ENCODE results near the gene DIP2B.

- TF ChIP-seq ATF1 (CRISPR knock-in tag; IDR thresholded peaks at IDR 0.05), result no peak
- TF ChIP-seq MXD4 (CRISPR knock-in tag; IDR thresholded peaks at IDR 0.05; ENCODE audit: borderline replicate concordance), result no peak
- TF ChIP-seq, protein P1, sequence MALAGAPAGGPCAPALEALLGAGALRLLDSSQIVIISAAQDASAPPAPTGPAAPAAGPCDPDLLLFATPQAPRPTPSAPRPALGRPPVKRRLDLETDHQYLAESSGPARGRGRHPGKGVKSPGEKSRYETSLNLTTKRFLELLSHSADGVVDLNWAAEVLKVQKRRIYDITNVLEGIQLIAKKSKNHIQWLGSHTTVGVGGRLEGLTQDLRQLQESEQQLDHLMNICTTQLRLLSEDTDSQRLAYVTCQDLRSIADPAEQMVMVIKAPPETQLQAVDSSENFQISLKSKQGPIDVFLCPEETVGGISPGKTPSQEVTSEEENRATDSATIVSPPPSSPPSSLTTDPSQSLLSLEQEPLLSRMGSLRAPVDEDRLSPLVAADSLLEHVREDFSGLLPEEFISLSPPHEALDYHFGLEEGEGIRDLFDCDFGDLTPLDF (CRISPR knock-in tag; IDR thresholded peaks at IDR 0.05), result no peak
- TF ChIP-seq, protein P2, sequence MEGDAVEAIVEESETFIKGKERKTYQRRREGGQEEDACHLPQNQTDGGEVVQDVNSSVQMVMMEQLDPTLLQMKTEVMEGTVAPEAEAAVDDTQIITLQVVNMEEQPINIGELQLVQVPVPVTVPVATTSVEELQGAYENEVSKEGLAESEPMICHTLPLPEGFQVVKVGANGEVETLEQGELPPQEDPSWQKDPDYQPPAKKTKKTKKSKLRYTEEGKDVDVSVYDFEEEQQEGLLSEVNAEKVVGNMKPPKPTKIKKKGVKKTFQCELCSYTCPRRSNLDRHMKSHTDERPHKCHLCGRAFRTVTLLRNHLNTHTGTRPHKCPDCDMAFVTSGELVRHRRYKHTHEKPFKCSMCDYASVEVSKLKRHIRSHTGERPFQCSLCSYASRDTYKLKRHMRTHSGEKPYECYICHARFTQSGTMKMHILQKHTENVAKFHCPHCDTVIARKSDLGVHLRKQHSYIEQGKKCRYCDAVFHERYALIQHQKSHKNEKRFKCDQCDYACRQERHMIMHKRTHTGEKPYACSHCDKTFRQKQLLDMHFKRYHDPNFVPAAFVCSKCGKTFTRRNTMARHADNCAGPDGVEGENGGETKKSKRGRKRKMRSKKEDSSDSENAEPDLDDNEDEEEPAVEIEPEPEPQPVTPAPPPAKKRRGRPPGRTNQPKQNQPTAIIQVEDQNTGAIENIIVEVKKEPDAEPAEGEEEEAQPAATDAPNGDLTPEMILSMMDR (IDR thresholded peaks at IDR 0.05), result no peak
- no peak for TF ChIP-seq CREB1 (CRISPR knock-in tag; IDR thresholded peaks at IDR 0.05)
- TF ChIP-seq SP1 (CRISPR knock-in tag; conservative IDR thresholded peaks at IDR 0.05), result no peak
- TF ChIP-seq JUN (CRISPR knock-in tag; IDR thresholded peaks at IDR 0.05), result no peak
- no peak for TF ChIP-seq ZNF416 (CRISPR knock-in tag; IDR thresholded peaks at IDR 0.05)
- TF ChIP-seq, protein P3, sequence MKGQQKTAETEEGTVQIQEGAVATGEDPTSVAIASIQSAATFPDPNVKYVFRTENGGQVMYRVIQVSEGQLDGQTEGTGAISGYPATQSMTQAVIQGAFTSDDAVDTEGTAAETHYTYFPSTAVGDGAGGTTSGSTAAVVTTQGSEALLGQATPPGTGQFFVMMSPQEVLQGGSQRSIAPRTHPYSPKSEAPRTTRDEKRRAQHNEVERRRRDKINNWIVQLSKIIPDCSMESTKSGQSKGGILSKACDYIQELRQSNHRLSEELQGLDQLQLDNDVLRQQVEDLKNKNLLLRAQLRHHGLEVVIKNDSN (CRISPR knock-in tag; IDR thresholded peaks at IDR 0.05), result no peak
- TF ChIP-seq ESRRA (CRISPR knock-in tag; IDR thresholded peaks at IDR 0.05; ENCODE audit: borderline replicate concordance), result no peak
- TF ChIP-seq, protein P4, sequence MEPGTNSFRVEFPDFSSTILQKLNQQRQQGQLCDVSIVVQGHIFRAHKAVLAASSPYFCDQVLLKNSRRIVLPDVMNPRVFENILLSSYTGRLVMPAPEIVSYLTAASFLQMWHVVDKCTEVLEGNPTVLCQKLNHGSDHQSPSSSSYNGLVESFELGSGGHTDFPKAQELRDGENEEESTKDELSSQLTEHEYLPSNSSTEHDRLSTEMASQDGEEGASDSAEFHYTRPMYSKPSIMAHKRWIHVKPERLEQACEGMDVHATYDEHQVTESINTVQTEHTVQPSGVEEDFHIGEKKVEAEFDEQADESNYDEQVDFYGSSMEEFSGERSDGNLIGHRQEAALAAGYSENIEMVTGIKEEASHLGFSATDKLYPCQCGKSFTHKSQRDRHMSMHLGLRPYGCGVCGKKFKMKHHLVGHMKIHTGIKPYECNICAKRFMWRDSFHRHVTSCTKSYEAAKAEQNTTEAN (CRISPR knock-in tag; IDR thresholded peaks at IDR 0.05), result no peak
- no peak for TF ChIP-seq ZNF232 (CRISPR knock-in tag; IDR thresholded peaks at IDR 0.05)
- no peak for TF ChIP-seq TP53 (CRISPR knock-in tag; IDR thresholded peaks at IDR 0.05)
- TF ChIP-seq, protein P5, sequence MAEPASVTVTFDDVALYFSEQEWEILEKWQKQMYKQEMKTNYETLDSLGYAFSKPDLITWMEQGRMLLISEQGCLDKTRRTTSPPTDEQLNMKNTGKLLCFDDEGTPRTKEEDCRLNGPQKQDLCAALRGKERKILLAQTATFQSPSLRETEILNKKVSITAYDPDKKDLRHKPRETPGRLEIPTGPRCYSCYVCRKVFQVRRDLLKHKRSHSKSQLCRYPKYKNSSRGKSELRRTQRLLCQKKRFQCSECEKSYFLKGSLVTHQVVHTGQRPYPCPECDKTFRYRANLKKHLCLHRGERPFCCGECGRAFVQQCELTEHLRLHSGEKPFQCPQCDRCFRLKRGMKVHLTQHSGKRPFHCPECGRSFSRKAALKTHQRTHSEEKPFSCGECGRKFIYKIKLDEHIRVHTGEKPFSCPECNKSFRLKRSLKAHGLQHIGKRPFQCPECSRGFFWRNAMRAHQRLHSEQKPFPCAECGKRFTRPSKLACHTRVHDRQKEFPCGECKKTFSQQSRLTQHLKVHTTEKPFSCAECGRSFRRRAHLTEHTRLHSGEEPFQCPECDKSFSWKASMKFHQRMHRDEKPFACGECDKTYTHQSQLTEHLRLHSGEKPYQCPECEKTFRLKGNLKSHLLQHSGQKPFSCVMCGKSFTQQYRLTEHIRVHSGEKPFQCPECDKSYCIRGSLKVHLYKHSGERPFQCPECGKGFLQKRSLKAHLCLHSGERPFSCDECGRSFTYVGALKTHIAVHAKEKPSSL (CRISPR knock-in tag; conservative IDR thresholded peaks at IDR 0.05), result no peak
Observed at GRCh38 chr12:50636505-50636904, 131.7 kb downstream of the DIP2B start.
